GM19372 (cell line): Measurements from ENCODE around the gene MYBPC2.
A peak's percentile ranks its signal among the peaks of the same experiment; 100 is the strongest.
"Not testable (repeated sequence)": the region's sequence is repeated elsewhere in the genome, so short reads cannot be mapped to it uniquely, and the experiment has no call there.

ENCODE experiments used
- ATAC-seq: cut with Tn5 transposase; IDR thresholded peaks from one replicate; pipeline ENCODE4 v1.9.1; 2021; ENCODE audit warnings: mild to moderate bottlenecking, low read depth, moderate library complexity; ENCODE audit not compliant: unreplicated experiment

MYBPC2 gene

DNA sequence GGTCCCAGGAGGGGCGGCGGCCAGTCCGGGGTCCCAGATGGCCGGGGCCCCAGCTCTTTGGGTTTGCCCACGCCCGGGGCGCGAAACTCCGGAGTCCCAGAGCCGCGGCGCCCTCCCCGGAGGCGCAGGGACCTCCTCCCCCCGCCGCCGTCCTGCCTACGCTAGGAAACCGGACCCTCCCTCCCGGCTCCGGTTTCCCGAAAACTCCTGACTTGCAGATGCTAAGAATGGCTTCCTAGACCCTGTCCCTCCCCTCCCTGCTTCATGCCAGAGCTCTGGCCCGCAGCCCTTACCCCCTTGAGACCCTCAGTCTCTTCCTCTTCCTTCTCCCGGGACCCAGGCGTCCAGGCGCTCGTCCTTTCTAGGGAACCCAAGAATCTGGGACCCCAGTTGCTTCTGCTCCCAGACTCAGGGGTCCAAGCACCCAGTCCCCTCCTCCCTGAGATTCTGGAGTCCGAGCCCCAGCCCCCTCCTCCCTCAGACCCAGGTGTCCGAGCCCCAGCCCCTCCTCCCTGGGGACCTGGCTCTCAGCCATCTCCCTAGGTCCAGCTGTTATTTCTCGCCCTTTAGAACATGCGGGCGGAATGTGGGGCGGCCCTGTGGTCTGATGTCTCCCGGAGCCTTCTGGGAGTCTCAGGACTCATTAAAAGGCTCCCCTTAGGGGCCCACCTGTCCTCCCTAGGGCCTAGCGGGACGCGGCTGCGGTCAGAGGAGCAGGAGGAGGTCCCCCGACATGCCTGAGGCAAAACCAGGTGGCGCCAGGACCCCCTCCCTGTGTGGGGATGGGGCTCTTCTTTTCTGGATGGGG, at the start of gene MYBPC2:
Gene MYBPC2 (plus strand): TSS at position 672 of the 808 bp plus-strand sequence. CDS start 62 bp downstream, at position 734.
- no peak for ATAC-seq

GRCh38 chr19:50383001-50383851, 49.5 kb upstream of the MYBPC2 start:
- ATAC-seq, result no peak

DNA sequence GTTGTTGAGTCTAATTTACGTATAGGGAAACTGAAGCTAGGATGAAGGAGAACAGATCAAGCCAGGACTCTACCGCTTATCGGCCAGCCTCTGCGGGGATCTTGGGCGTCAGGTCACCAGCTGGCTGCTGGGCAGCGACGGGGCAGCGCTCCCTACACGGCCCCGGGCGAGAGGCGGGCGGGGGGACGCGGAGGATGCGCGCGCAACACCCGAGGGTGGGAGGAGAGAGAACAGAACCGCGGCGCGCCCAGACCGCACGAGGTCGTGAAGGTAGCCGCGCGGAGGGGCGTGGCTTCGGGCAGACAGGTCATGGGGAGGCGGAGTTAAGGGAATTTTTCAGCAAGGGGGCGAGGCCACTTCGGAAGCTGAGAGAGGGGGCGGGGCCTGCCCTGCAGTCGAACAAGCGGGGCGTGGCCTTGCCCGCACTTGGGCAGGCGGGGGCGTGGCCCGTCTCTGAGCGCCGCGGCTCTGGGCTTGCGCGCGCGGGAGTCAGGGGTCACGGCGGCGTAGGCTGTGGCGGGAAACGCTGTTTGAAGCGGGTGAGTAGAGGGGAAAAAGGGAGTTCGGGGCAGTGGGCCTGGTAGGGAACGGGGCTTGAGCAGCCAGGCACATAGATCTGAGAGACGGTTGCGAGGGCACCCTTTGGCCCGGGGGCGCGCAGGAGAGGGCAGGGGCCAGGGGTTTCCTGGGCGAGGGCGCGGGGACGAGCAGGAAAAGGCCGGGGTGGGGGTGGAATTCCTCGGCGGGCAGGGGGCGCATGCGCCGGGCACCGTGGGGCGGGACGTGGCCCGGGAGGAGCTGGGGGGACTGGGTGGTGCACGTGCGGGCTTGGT, 48.6 kb upstream of the MYBPC2 start, which contains the start of gene POLD1:
Gene POLD1 (plus strand): TSS at position 496 of the 833 bp plus-strand sequence. CDS start 14,505 bp downstream, outside the sequence.
- peak; percentile 89 for ATAC-seq

DNA sequence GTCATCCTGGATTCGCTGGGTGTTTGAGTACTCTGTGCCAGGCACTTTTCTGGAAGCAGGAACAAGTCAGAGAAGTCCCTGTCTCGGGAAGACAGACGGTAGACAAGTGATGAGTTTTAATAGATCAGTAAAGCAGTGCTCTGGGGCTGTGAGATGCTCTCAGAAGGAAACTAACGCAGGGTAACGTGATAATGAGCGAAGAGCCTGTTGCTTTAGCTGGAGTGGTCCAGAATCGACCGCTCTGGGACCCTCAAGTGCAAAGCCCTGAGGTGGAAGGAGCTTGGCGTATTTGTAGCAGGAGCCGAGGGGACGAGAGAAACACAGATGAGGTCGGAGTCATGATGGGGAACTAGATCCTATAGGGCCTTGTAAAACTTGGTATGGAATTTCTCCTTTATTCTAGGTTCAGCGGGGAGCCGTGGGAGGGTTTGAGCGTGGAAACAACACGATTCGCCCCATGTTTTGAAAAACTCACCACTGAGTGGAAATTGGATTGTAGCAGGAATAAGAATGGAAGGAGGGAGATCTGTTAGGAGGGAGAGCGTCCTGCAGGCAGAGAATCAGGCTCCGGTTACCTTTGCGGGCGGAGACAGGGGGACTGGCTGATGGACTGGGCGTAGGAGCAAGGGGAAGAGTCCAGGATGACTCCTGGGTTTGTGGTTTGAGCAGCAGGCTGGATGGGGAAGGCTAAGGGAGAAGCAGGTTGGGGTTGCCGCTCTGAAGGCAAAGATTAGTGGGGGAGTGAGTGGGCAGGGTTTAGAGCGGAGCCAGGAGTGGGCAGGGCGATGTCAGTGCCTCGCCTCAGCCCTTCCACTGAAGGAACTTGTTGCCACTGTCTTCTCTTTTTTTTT, 47.8 kb upstream of the MYBPC2 start:
- no peak for ATAC-seq

GRCh38 chr19:50387176-50387867, 45.4 kb upstream of the MYBPC2 start:
- ATAC-seq, result no peak

- no peak for ATAC-seq
Measured at GRCh38 chr19:50387868-50388245, 44.8 kb upstream of the MYBPC2 start.

DNA sequence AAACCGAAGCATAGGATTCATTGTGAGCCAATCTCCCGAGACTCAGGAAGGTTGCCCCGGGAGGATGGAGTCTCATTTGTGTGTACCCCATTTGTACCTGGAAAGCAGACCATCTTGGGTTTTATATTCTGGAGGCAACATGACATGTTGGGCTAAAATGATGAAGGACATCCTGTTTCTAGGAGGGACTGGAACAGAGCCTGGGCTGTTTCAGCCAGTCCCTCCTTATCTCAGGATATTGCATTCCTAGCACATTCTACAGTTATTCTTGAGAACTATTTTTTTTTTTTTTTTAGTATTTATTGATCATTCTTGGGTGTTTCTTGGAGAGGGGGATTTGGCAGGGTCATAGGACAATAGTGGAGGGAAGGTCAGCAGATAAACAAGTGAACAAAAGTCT, 42.4 kb upstream of the MYBPC2 start:
- ATAC-seq, result not testable (repeated sequence)

DNA sequence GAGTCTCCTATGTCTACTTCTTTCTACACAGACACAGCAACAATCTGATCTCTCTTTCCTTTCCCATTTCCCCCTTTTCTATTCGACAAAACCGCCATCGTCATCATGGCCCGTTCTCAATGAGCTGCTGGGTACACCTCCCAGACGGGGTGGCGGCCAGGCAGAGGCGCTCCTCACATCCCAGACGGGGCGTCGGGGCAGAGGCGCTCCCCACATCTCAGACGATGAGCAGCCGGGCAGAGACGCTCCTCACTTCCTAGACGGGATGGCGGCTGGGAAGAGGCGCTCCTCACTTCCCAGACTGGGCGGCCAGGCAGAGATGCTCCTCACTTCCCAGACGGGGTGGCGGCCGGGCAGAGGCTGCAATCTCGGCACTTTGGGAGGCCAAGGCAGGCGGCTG, 41.7 kb upstream of the MYBPC2 start:
- ATAC-seq, result not testable (repeated sequence)

DNA sequence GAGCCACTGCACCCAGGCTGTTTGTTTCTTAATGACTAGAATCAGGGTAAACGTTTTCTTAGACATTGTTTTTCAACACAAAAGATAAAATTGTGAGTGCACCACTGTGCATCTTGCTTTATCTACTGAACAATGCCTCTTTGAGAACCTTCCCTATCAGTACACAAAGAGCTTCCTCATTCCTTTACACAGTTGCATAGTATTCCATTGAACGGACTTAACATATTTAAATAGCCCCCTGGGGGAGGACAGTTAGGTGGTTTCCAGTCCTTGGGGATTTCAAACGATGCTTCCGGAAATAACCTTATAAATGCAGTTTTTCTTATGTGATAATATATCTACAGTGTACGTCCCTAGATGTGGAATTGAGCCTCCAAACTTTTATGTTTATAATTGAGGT, 39.9 kb upstream of the MYBPC2 start:
- no peak for ATAC-seq

DNA sequence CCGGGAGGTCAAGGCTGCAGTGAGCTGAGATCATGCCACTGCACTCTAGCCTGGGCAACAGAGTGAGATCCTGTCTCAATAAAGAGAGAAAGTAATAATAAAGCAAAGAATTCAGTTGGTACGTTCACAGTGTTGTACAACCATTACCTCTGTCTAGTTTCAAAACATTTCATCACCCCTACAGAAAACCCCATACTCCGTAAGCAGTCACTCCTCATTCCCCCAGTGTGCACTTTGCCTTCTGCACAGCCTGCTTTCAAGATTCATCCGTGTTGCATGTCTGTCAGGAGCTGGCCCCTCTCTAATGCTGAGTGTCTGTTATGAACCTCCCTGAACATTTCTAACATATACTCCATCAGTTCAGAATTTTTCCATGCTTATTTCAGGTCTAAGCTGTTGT, 39.1 kb upstream of the MYBPC2 start:
- no peak for ATAC-seq

DNA sequence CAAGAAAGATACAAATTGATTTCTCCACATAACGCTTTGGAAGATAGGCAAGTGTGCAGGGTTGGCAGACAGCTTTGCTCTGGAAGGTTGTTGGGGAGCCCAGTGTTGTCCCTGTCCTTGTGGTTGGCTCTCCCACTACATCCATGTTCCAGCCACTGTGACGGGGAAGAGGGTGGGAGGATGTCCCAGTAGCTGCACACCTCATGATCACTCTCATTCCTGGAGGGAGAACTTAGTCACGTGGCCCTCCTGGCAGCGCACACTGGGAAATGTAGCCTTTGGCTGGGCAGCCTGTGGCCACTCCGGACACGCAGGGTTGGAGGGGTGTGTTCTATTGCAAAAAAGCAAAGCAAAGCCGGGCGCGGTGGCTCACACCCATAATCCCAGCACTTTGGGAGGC, 38.7 kb upstream of the MYBPC2 start:
- no peak for ATAC-seq

- no peak for ATAC-seq
Measured at GRCh38 chr19:50398675-50399367, 33.9 kb upstream of the MYBPC2 start.

DNA sequence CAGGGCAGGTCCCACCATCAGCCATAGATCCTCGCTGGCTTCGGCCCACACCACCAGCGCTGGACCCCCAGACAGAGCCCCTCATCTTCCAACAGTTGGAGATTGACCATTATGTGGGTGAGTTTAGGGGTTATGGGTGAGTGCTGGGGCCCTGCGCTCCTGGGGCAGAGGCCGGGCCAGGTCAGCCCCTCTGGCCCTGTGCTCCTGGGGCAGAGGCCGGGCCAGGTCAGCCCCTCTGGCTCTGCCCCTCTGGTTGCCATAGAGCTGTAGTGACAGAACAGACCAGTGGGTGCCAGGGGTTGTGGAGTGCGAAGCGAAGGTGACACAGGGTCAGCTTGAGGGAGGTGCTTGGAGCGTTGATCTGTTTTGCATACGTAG, 33.3 kb upstream of the MYBPC2 start:
- no peak for ATAC-seq

DNA sequence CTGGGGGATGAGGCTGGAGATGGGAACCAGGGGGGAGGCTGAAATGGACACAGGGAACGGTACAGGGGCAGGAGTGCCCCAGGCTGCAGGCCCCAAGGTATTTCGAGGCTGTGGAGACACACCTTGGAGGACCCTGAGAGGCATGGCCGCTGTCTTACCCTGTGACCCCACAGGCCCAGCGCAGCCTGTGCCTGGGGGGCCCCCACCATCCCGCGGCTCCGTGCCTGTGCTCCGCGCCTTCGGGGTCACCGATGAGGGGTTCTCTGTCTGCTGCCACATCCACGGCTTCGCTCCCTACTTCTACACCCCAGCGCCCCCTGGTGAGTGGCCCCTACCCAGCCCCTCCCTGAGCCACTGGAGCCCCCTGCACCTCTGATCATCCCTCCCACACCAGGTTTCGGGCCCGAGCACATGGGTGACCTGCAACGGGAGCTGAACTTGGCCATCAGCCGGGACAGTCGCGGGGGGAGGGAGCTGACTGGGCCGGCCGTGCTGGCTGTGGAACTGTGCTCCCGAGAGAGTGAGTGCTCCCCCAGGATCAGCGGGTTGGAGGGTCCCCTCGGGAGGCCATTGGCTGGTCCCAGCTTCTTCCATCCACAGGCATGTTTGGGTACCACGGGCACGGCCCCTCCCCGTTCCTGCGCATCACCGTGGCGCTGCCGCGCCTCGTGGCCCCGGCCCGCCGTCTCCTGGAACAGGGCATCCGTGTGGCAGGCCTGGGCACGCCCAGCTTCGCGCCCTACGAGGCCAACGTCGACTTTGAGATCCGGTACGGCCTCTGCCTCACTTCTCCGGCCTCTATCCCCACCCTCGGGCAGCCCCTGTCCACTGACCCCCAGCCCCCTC, 30.9 kb upstream of the MYBPC2 start:
- no peak for ATAC-seq

- no peak for ATAC-seq
Measured at GRCh38 chr19:50402544-50403301, 30.0 kb upstream of the MYBPC2 start.

GRCh38 chr19:50406156-50406820, 26.4 kb upstream of the MYBPC2 start:
- ATAC-seq, result no peak
